ENCODE data around the gene PLCH1. TPM values are rescaled to one million over a fixed set of nuclear protein-coding genes. Genes with fewer than 3 reads are reported as not detected.

PLCH1 gene
- total and polyA plus RNA-seq, 9 of the 15 experiments (the other 6 are each of a cell fraction or from before 2014, with no cell fraction given), result 0.17 to 0.62 (median 0.40) TPM

- TF ChIP-seq RB1 (IDR thresholded peaks at IDR 0.05; ENCODE audit: low read depth) (no peak), ATF7 (IDR thresholded peaks at IDR 0.05) (no peak), ZKSCAN8 (CRISPR knock-in tag; IDR thresholded peaks at IDR 0.05) (no peak), ESRRA (IDR thresholded peaks at IDR 0.05; ENCODE audit: borderline replicate concordance, low read depth) (no peak), C11orf30 (IDR thresholded peaks at IDR 0.05; ENCODE audit: low read depth) (peak; percentile 21; the same call in 1 of the 2 replicates), PATZ1 (CRISPR knock-in tag; IDR thresholded peaks at IDR 0.05; ENCODE audit: borderline replicate concordance) (no peak), TCF3 (CRISPR knock-in tag; IDR thresholded peaks at IDR 0.05) (no peak), ZNF436 (CRISPR knock-in tag; IDR thresholded peaks at IDR 0.05) (no peak), MTF1 (CRISPR knock-in tag; IDR thresholded peaks at IDR 0.05; ENCODE audit: borderline replicate concordance) (no peak), MAFG (tag; conservative IDR thresholded peaks at IDR 0.05) (0 out of 2 replicates have a peak, but pooled peaks have one; percentile 23), ZBTB40 (IDR thresholded peaks at IDR 0.05) (no peak), ZBTB40 (CRISPR knock-in tag; IDR thresholded peaks at IDR 0.05) (no peak), MCM2 (IDR thresholded peaks at IDR 0.05; ENCODE audit: low read depth) (no peak), ZNF316 (IDR thresholded peaks at IDR 0.05) (peak; percentile 61; the same call in 1 of the 2 replicates), ZNF518B (CRISPR knock-in tag; IDR thresholded peaks at IDR 0.05) (no peak)
These were observed 287.3 kb downstream of the PLCH1 start (continued) for GRCh38 chr3:155457591-155457990.

Measured in K562 (cell line).